ENCODE measurements around the gene HIPK1. TPM values are rescaled to one million over a fixed set of nuclear protein-coding genes. Genes with fewer than 3 reads are reported as not detected.
"Not testable (repeated sequence)": the region's sequence is repeated elsewhere in the genome, so short reads cannot be mapped to it uniquely, and the experiment has no call there.

Gene HIPK1
- total RNA-seq, 1 experiment from 2014 or later = 40.1 TPM

DNA sequence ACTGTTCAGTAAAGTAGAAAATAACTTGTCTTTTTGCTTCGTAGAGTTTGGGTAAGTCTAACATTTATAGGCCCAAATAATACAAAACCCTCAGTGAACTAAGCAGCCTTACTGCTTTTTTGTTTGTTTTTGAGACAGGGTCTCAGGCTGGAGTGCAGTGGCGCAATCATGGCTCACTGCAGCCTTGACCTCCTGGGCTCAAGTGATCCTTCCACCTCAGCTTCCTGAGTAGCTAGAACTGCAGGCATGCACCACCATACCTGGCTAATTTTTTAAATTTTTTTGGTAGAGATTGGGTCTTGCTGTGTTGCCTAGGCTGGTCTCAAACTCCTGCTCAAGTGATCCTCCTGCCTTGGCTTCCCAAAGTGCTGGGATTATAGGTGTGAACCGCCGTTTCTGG is 19.0 kb downstream of the HIPK1 start:
- H3K9me2 ChIP-seq (ENCODE audit: insufficient read depth); CTCF ChIA-PET; H3K9ac ChIP-seq (ENCODE audit: low read length); DNase-seq (ENCODE audit: low read depth, low spot score); H3K4me3 ChIP-seq (replicated peaks in 1 of 2; ENCODE audit: low read depth in 1 of 2, low read length in 2 of 2); H3K27me3 ChIP-seq (ENCODE audit: insufficient read depth, low read length); RAD21 ChIA-PET (ENCODE audit: low non-redundant PET in 1 of 2, low total read pairs in 2 of 2, uncharacterized antibody in 2 of 2, unreplicated experiment in 2 of 2); H3K9me3 ChIP-seq (ENCODE audit: control insufficient read depth in 1 of 2, insufficient read depth in 1 of 2, low read depth in 1 of 2, low read length in 2 of 2); H4K20me1 ChIP-seq (ENCODE audit: insufficient read depth); ATAC-seq; H3K27ac ChIP-seq (ENCODE audit: low read depth, low read length); intact Hi-C loops (cut with micrococcal nuclease); H3K4me1 ChIP-seq (ENCODE audit: control insufficient read depth in 1 of 2, insufficient read depth in 2 of 2, low read length in 2 of 2); BruUV-seq (replicated peaks); POLR2A ChIA-PET; H2AFZ ChIP-seq (ENCODE audit: low read depth, low read length, poor library complexity, severe bottlenecking); H3K36me3 ChIP-seq (ENCODE audit: control insufficient read depth in 1 of 2, insufficient read depth in 2 of 2, low read length in 2 of 2); H3K4me2 ChIP-seq (ENCODE audit: low read length): not testable (repeated sequence)
- peaks cover 63% of the 10 kb centered on the region for H3K79me2 ChIP-seq (ENCODE audit: insufficient read depth, low read length)

DNA sequence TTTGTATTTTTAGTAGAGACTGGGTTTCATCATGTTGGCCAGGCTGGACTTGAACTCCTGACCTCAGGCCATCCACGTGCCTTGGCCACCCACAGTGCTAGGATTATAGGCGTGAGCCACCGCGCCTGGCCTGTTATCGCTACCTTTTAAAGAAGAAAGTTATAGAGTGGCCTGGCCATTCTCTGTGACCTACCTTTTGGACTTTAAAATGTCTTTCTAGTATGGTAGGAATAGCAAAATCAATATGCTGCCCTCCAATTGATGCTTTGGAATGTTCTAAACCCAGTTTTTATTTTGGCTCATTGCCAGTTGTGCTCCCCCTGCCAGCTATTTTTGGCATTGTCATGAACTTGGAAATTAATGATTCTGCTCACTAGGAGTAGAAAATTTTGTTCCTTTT is 19.9 kb downstream of the HIPK1 start:
- no peak overlapping the region for H2AFZ ChIP-seq (ENCODE audit: low read depth, low read length, poor library complexity, severe bottlenecking)
- H3K36me3 ChIP-seq (ENCODE audit: control insufficient read depth in 1 of 2, insufficient read depth in 2 of 2, low read length in 2 of 2) = no peaks in the 10 kb centered on the region
- no peak overlapping the region for H3K4me2 ChIP-seq (ENCODE audit: low read length)
- BruUV-seq (replicated peaks) = no TSS peak
- no peaks in the 10 kb centered on the region for H3K27me3 ChIP-seq (ENCODE audit: insufficient read depth, low read length)
- H3K9me3 ChIP-seq (ENCODE audit: control insufficient read depth in 1 of 2, insufficient read depth in 1 of 2, low read depth in 1 of 2, low read length in 2 of 2) = no peaks in the 10 kb centered on the region
- no peaks in the 10 kb centered on the region for H4K20me1 ChIP-seq (ENCODE audit: insufficient read depth)
- CTCF ChIA-PET = interaction anchor here (1.1 kb wide), 1 partner anchor 111 kb away, joined by 3 read pairs; no protein-coding TSS in a partner anchor
- ATAC-seq = no peak
- DNase-seq (ENCODE audit: low read depth, low spot score) = no peak
- RAD21 ChIA-PET (ENCODE audit: low non-redundant PET in 1 of 2, low total read pairs in 2 of 2, uncharacterized antibody in 2 of 2, unreplicated experiment in 2 of 2) = interaction anchor here in 1 of 2 experiments (0.7 kb wide), 1 partner anchor 351 kb away, joined by 3 read pairs; no protein-coding TSS in a partner anchor
- peaks cover 59% of the 10 kb centered on the region for H3K79me2 ChIP-seq (ENCODE audit: insufficient read depth, low read length)
- H3K4me3 ChIP-seq (replicated peaks in 1 of 2; ENCODE audit: low read depth in 1 of 2, low read length in 2 of 2) = no peak overlapping the region
- TF ChIP-seq, protein P1, sequence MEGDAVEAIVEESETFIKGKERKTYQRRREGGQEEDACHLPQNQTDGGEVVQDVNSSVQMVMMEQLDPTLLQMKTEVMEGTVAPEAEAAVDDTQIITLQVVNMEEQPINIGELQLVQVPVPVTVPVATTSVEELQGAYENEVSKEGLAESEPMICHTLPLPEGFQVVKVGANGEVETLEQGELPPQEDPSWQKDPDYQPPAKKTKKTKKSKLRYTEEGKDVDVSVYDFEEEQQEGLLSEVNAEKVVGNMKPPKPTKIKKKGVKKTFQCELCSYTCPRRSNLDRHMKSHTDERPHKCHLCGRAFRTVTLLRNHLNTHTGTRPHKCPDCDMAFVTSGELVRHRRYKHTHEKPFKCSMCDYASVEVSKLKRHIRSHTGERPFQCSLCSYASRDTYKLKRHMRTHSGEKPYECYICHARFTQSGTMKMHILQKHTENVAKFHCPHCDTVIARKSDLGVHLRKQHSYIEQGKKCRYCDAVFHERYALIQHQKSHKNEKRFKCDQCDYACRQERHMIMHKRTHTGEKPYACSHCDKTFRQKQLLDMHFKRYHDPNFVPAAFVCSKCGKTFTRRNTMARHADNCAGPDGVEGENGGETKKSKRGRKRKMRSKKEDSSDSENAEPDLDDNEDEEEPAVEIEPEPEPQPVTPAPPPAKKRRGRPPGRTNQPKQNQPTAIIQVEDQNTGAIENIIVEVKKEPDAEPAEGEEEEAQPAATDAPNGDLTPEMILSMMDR (IDR thresholded peaks at IDR 0.05 in 2 of 3, conservative IDR thresholded peaks at IDR 0.05 in 1 of 3; ENCODE audit: borderline replicate concordance in 1 of 3, insufficient read depth in 1 of 3, low read depth in 2 of 3, low read length in 2 of 3) = peak in 2 of 3 experiments; percentile 44 to 54; a peak in 4 of 6 replicates
- TF ChIP-seq SP1 (IDR thresholded peaks at IDR 0.05; ENCODE audit: low read depth) = no peak
- TF ChIP-seq, protein P2, sequence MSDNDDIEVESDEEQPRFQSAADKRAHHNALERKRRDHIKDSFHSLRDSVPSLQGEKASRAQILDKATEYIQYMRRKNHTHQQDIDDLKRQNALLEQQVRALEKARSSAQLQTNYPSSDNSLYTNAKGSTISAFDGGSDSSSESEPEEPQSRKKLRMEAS (IDR thresholded peaks at IDR 0.05) = no peak
- no peaks in the 10 kb centered on the region for H3K9me2 ChIP-seq (ENCODE audit: insufficient read depth)
- no peak overlapping the region for H3K27ac ChIP-seq (ENCODE audit: low read depth, low read length)
- H3K9ac ChIP-seq (ENCODE audit: low read length) = no peak overlapping the region
- POLR2A ChIA-PET = interaction anchor here (0.6 kb wide), 1 partner anchor 14 kb away, joined by 3 read pairs; no protein-coding TSS in a partner anchor
- H3K4me1 ChIP-seq (ENCODE audit: control insufficient read depth in 1 of 2, insufficient read depth in 2 of 2, low read length in 2 of 2) = peaks cover 2 to 3% of the 10 kb centered on the region in 2 experiments; a peak in 1 of 4 replicates
- intact Hi-C loops (cut with micrococcal nuclease) = no loop called here
